IPS-20b (cell line): ENCODE results near the gene IQCC.

Source experiments
- H3K27ac ChIP-seq: one replicate; pipeline ENCODE4 v1.5.1; 2013; ENCODE audit warnings: low read length
- H3K27me3 ChIP-seq: 2 replicates; pipeline ENCODE4 v1.6.1; 2013; ENCODE audit warnings: mild to moderate bottlenecking, low read length, inconsistent platforms; ENCODE audit not compliant: insufficient read depth
- H3K36me3 ChIP-seq: 2 replicates; pipeline ENCODE4 v1.6.1; 2013; ENCODE audit warnings: low read depth, mild to moderate bottlenecking, inconsistent platforms, low read length, moderate library complexity; ENCODE audit not compliant: insufficient read depth
- H3K4me1 ChIP-seq: 2 replicates; pipeline ENCODE4 v1.6.1; 2013; ENCODE audit warnings: mild to moderate bottlenecking, control low read depth, inconsistent platforms, low read length, moderate library complexity; ENCODE audit not compliant: insufficient read depth
- H3K4me3 ChIP-seq: 2 replicates; pipeline ENCODE4 v1.5.1; 2013; ENCODE audit warnings: mild to moderate bottlenecking, low read length, inconsistent platforms
- H3K9ac ChIP-seq: 2 replicates; pipeline ENCODE4 v1.6.1; 2013; ENCODE audit warnings: low read depth, mild to moderate bottlenecking, inconsistent platforms, low read length, moderate library complexity
- H3K9me3 ChIP-seq: 2 replicates; pipeline ENCODE4 v1.6.1; 2013; ENCODE audit warnings: mild to moderate bottlenecking, low read depth, low read length, inconsistent platforms; ENCODE audit not compliant: insufficient read depth

IQCC gene

DNA sequence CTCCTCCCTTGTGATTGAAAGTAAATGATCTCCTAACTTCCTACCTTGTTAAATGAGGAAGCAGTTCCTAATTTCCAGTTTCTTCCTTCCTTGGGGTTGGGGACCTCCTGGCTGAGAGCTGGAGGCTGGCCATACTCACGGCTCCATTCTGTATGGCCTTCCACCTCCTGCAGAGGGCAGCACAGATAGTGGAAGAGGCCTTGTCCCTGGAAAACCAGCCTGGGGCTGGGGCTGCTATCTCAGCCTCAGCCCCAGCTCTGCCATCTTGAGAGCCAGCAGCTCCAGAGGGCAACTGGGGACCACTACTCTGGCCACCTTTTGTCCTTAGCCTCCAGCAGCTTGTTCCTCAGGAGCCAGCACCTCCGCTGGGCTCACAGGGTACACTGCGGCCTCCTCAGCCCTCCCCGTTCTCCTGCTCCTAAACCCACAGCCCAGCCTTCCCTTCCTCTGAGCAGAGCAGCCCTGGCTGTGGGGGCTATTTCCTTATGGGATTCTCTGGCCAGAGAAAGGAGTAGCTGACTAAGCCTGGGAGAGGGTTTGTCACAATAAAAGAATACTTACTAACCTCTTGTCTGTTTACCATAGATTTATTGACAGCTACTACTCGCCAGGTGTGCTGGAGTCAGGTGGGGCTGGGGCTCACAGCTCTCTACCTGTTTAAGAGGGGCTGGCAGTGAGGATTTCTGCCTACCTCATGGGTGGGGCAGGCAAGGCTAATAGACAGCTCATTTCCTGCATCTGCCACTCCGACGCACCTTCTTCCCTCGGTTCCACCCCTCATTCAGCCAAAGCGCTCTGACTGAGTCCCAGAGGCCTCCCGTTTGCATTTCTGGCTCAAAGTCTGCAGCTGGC, 10.4 kb downstream of the IQCC start:
- peaks cover 24% of the 10 kb centered on the region for H3K36me3 ChIP-seq
- no peak overlapping the region for H3K27ac ChIP-seq
- no peak overlapping the region for H3K9ac ChIP-seq
- no peaks in the 10 kb centered on the region for H3K9me3 ChIP-seq
- H3K4me3 ChIP-seq, result no peak overlapping the region
- H3K27me3 ChIP-seq, result no peaks in the 10 kb centered on the region
- peaks cover 3% of the 10 kb centered on the region; the same call in 1 of the 2 replicates for H3K4me1 ChIP-seq

DNA sequence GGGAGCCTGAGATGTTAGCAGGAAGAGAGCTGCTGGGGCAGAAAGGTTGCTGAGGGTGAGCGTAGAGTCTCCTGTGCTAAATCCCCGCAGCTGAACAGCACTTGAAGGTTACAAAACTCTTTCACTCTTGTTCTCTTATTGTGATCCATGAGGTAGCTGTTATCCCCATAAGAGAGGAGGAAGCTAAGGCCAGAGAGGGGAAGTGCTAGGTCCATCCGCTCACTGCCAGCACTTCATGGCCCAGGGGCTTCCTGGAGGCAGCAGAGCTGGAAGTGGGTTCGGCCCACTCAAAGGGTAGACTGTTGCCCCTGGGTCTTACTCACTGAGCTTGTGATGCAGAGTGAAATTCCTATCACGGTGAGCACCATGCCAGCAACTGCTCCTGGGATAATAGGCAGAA, 11.1 kb downstream of the IQCC start:
- Histone ChIP-seq H3K36me3 (peaks cover 24% of the 10 kb centered on the region), H3K4me1 (peaks cover 8% of the 10 kb centered on the region; the same call in 1 of the 2 replicates), H3K9ac (no peak overlapping the region), H3K27ac (no peak overlapping the region), H3K27me3 (no peaks in the 10 kb centered on the region), H3K9me3 (no peaks in the 10 kb centered on the region), H3K4me3 (no peak overlapping the region)

DNA sequence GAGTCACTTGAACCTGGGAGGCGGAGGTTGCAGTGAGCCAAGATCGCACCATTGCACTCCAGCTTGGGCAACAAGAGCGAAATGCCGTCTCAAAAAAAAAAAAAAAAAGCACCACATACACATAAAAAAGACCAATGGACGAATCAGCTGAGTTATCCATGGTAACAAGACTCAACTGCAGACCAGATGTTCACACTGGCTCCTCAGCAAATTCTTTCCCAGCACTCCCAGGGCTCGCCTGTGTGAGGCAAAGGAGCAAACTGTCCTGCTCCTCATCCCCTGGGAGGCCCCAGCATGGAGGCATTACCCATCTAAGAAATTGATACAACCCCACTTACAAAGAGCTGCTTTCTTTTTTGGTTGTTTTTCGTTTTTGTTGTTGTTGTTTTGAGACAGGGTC, 13.6 kb downstream of the IQCC start:
- Histone ChIP-seq H3K9me3 (no peaks in the 10 kb centered on the region), H3K4me1 (peaks cover 8% of the 10 kb centered on the region; the same call in 1 of the 2 replicates), H3K27me3 (no peaks in the 10 kb centered on the region), H3K9ac (no peak overlapping the region), H3K4me3 (no peak overlapping the region), H3K36me3 (peaks cover 30% of the 10 kb centered on the region), H3K27ac (no peak overlapping the region)

DNA sequence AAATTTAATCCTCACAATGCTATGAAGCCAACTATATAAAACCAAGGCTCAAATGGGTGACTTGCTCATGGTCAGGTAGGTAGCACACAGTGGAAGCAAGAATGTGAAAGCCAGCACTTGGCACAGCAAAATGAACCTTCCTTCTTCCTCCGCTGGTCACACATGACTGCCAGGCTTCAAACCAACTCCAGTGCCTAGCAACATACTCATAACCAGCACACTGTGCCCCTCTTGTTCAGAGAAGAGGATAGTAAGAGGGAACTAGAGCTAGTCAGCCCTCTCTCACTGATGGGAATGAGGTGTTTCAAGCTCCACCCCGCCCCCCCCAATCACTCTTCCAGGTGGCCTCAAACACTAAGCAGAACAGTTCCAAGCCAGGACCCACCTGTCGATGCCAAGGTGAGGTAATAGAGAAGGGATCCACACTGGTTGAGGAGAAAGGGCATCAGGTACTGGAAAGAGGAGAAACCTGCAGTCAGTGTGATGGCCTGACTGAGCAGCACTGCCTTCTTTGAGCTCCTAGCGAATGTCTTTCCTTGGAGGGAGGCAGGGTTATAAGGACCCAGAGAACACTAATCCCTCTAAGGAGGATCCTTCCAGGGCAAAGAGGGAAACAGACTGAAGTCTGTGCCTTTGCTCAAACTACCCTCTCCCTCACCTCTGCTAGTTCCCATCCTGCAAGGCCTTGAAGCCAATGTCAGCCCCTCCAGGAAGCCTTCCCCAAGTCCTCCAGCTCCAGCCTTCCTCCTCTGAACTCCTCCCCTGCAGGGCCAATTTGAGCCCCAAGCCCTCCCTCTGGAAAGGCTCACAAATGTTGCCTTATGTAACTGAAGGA, 15.5 kb downstream of the IQCC start:
- no peaks in the 10 kb centered on the region for H3K27me3 ChIP-seq
- peaks cover 35% of the 10 kb centered on the region for H3K36me3 ChIP-seq
- H3K9me3 ChIP-seq, result no peaks in the 10 kb centered on the region
- H3K4me3 ChIP-seq, result peak overlapping the region; percentile 99
- H3K9ac ChIP-seq, result peak overlapping the region; percentile 98
- no peak overlapping the region for H3K27ac ChIP-seq
- H3K4me1 ChIP-seq, result peaks cover 8% of the 10 kb centered on the region; the same call in 1 of the 2 replicates

DNA sequence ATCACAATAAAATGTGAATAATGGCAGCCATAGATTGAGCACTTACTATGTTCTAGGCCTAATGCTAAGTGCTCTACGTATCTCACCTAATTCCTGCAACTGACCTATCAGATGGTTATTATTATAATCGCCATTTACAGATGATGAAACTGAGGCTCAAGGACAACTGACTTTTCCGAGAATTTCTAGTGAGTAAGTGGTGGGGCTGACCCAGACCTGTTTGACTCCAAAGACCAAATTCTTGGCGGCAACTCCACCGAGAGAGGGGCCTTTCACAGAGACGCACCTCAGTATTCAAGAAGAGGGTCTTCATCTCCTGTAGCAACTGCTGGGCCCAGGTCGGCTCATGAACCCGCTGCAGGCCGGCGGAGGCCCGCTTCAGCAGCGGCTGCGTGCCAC, 16.1 kb downstream of the IQCC start:
- Histone ChIP-seq H3K4me3 (peak overlapping the region; percentile 99), H3K9me3 (no peaks in the 10 kb centered on the region), H3K36me3 (peaks cover 37% of the 10 kb centered on the region), H3K27me3 (no peaks in the 10 kb centered on the region), H3K4me1 (peaks cover 8% of the 10 kb centered on the region; the same call in 1 of the 2 replicates), H3K9ac (peak overlapping the region; percentile 98), H3K27ac (no peak overlapping the region)

DNA sequence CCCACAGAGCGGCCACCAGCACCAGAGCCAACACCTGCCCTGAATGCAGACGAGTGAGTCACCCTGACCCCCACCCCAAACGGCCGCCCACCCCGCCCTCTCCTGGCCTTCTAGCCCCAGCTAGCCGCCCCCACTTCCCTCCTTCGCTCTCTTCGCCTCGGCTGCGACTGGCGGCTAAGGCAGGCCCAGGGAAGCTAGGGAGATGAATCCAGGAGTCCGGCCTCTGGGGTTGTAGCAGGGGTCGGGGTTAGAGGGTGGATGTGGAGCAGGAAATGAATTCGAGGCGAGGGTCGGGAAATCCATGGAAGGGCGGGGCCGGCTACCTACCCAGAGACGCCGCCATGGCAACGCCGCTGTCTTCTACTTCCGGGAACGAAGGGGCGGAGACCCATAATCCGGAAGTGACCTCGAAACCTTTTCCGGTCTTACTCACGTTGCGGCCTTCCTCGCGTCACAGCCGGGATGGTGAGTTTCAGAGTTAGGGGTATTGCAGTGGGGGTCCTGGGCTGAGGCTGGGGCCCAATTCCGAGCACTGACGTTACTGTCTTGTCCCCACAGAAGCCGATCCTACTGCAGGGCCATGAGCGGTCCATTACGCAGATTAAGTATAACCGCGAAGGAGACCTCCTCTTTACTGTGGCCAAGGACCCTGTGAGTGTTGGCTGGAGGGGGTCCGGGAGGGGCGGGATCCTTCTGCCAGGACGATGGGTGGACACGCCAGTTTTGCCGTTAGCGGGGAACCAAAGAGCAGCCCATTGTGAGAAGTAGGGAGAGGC, 16.7 kb downstream of the IQCC start, which contains the start of the genes EIF3I and TMEM234:
Gene EIF3I, plus strand, starts transcription at position 428 of the 776 bp plus-strand sequence. Its CDS starts 35 bp downstream, at position 463.
Gene TMEM234, minus strand, starts transcription at position 374 of the 776 bp plus-strand sequence. Its CDS starts 31 bp downstream, at position 343.
- H3K9me3 ChIP-seq, result no peaks in the 10 kb centered on the region
- H3K27me3 ChIP-seq, result no peaks in the 10 kb centered on the region
- H3K27ac ChIP-seq, result peak within 1 kb of the TSS; percentile 82
- H3K4me1 ChIP-seq, result peaks cover 8% of the 10 kb centered on the region; the same call in 1 of the 2 replicates
- peak within 1 kb of the TSS; percentile 98 for H3K9ac ChIP-seq
- H3K4me3 ChIP-seq, result peak within 1 kb of the TSS; percentile 99
- peaks cover 37% of the 10 kb centered on the region for H3K36me3 ChIP-seq

DNA sequence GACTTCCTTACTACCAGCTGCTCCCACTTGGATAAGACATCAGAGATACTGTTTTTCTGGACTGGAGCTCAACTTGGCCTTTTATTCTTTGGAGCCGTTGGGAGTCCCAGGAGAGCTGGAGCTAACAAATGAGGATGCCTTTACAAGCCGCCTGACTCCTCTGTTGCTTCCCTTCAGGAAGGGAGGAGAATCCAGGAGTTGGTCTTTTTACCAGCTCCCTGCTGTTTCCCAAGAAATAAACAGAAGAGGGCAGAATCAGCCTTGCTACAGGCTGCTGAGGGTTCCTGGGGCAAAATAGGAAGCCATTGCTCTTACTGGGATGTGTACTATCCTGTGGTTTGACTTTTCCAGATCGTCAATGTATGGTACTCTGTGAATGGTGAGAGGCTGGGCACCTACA, 18.2 kb downstream of the IQCC start:
- peaks cover 8% of the 10 kb centered on the region; the same call in 1 of the 2 replicates for H3K4me1 ChIP-seq
- no peak overlapping the region for H3K27ac ChIP-seq
- no peaks in the 10 kb centered on the region for H3K27me3 ChIP-seq
- no peak overlapping the region; the same call in 1 of the 2 replicates for H3K9ac ChIP-seq
- H3K36me3 ChIP-seq, result peaks cover 49% of the 10 kb centered on the region
- H3K4me3 ChIP-seq, result peak overlapping the region; percentile 33; the same call in 1 of the 2 replicates
- no peaks in the 10 kb centered on the region for H3K9me3 ChIP-seq

DNA sequence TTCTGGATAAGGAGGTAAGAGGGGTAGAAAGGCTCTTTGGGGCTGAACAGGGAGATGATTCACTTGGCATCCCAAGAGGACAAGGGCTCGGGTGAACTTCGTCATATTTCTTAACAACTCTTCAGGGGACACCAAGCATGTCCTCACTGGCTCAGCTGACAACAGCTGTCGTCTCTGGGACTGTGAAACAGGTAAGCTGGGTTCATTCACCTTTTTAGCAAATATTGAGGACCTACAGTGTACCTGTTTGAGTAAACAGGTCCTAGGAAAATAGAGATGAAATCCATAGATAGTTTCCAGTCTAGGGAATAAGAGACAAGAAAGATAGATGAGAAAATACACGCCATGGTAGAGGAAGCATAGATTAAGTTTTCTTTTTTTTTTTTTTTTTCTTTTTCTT, 18.8 kb downstream of the IQCC start:
- H3K4me3 ChIP-seq, result no peak overlapping the region
- no peak overlapping the region for H3K27ac ChIP-seq
- H3K27me3 ChIP-seq, result no peaks in the 10 kb centered on the region
- no peak overlapping the region for H3K9ac ChIP-seq
- H3K9me3 ChIP-seq, result no peaks in the 10 kb centered on the region
- peaks cover 54% of the 10 kb centered on the region for H3K36me3 ChIP-seq
- peaks cover 8% of the 10 kb centered on the region; the same call in 1 of the 2 replicates for H3K4me1 ChIP-seq

DNA sequence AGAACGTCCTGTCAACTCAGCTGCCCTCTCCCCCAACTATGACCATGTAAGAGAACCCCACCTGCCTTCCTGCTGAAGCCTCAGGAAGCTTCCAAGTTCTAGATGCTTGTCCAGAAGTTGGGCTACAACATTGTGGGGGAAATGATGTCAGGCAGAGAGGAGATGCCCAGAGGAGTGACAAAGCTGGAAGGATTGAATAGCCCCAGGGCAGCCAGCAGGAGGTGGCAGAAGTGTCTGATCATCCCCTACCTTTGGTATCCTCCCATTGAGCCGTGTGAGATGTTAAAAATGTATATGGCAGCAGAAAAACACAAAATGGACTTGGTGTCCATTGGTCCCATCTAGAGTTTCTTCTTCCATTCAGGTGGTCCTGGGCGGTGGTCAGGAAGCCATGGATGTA, 23.3 kb downstream of the IQCC start:
- Histone ChIP-seq H3K4me1 (no peaks in the 10 kb centered on the region), H3K36me3 (peaks cover 85% of the 10 kb centered on the region)

DNA sequence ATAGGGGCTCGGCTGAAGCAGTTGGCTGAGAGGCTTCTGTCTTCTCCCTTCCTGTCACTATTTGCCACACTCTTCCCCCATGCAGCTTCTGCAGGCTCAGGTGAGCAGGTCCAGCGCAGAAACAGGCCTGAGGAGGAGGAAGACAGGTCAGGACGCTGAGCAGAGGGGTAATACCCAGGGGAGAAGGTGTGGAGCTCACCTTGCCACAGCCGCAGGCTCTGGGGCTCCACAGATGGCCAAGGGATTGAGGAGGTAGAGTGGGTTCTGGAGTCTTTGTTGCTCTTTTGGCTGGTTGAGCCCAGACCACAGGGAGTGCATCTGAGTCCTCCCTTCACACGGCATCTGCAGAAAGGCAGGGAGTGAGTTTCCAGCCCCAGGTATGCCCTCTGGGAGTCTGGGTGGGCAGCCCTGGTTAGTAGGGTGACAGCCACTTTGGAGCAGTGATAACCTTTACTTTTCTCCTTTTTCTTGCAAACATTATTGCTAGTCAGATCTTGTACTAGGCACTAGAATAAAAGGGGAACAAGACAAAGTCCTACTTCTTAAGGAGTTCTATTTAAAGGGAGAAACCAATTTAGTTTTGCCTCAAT, 26.5 kb downstream of the IQCC start:
- no peak overlapping the region for H3K4me3 ChIP-seq
- H3K4me1 ChIP-seq, result no peaks in the 10 kb centered on the region
- no peak overlapping the region for H3K9ac ChIP-seq
- H3K27me3 ChIP-seq, result no peaks in the 10 kb centered on the region
- H3K27ac ChIP-seq, result no peak overlapping the region
- peaks cover 79% of the 10 kb centered on the region for H3K36me3 ChIP-seq
- H3K9me3 ChIP-seq, result no peaks in the 10 kb centered on the region

More for the DNA sequence above, 23.3 kb downstream of the IQCC start:
- Histone ChIP-seq H3K9ac (no peak overlapping the region), H3K27ac (no peak overlapping the region), H3K9me3 (no peaks in the 10 kb centered on the region), H3K27me3 (no peaks in the 10 kb centered on the region), H3K4me3 (no peak overlapping the region)
